Left lung (tissue), 10 donors: ENCODE results near the gene NEURL1. TPM values are rescaled to one million over a fixed set of nuclear protein-coding genes. Genes with fewer than 3 reads are reported as not detected.

Source experiments
- ATAC-seq: fragments of 200-7000 bp; cut with Tn5 transposase; one replicate; pipeline ENCODE4 v1.9.1; 2020; ENCODE audit warnings: moderate library complexity
- DNase-seq, 4 donors: peaks; one replicate each; pipeline ENCODE4 v3.0.0-alpha.2; 2013 to 2020
- H3K27ac ChIP-seq, 2 donors: fragments of 200-600 bp; sonication (generic) in 1 of 2; one replicate each; pipeline versions ENCODE4 v1.5.0 to v1.8.0; 2020 to 2021
- H3K27me3 ChIP-seq, 2 donors: fragments of 200-600 bp; sonication (generic) in 1 of 2; one replicate each; pipeline versions ENCODE4 v1.5.0 to v1.8.0; 2020 to 2021
- H3K36me3 ChIP-seq, 2 donors: fragments of 200-600 bp; sonication (generic) in 1 of 2; one replicate each; pipeline versions ENCODE4 v1.5.0 to v1.8.0; 2020 to 2021
- H3K4me1 ChIP-seq, 2 donors: fragments of 200-600 bp; one replicate each; pipeline ENCODE4 v1.8.0; 2021
- H3K4me3 ChIP-seq, 2 donors: fragments of 200-600 bp; sonication (generic) in 1 of 2; one replicate each; pipeline versions ENCODE4 v1.5.0 to v1.8.0; 2020 to 2021; ENCODE audit warnings: mild to moderate bottlenecking in 1 of 2
- H3K9me3 ChIP-seq, 2 donors: fragments of 200-600 bp; sonication (generic) in 1 of 2; one replicate each; pipeline versions ENCODE4 v1.5.0 to v1.8.0; 2020 to 2021
- CTCF ChIP-seq, 2 donors: fragments of 200-600 bp; sonication (generic) in 1 of 2; IDR thresholded peaks; one replicate each; pipeline versions ENCODE4 v1.5.0 to v1.8.0; 2021; ENCODE audit warnings: antibody characterized with exemption in 2 of 2
- intact Hi-C, 2 donors: fragments of 100-400 bp; cut with DNase I; formaldehyde crosslinking; loops; one replicate each; pipeline versions ENCODE4 v1.11.2 to v1.14.2; 2022
- polyA plus RNA-seq, 6 donors: library from polyadenylated mRNA; unstranded; fragments of 120-200 nt; gene quantifications; one replicate each; pipeline ENCODE4 v1.2.1, GENCODE V29; 2013; ENCODE audit not compliant: insufficient read length in 6 of 6
- total RNA-seq, 2 donors: library from RNA; stranded (reverse); fragmentation: NEBNext Ultra II Directional; extraction: Animal tissue kit (Norgen Biotek cat#: 25700); gene quantifications; one replicate each; pipeline ENCODE4 v1.2.1, GENCODE V29; 2021
- donor health status: DM: no; HTN: yes; CAD: no.
- donor health status: DM: no; HTN: no; CAD: no.

Gene NEURL1
- total and polyA plus RNA-seq, 8 donors: 0.76 to 2.1 (median 1.4) TPM

GRCh38 chr10:103583871-103584215, 90.3 kb downstream of the NEURL1 start:
- TF ChIP-seq CTCF (IDR thresholded peaks at IDR 0.05): no peak
- Histone ChIP-seq H3K4me1 (peaks cover 0 to 12% of the 10 kb centered on the region in 2 donors), H3K27ac (no peak overlapping the region), H3K9me3 (no peaks in the 10 kb centered on the region), H3K27me3 (peaks cover 0 to 42% of the 10 kb centered on the region in 2 donors), H3K36me3 (no peaks in the 10 kb centered on the region), H3K4me3 (peak overlapping the region in 1 of 2 donors; percentile 49)
- ATAC-seq (no peak), DNase-seq (no peak)
- intact Hi-C loops: no loop called here

GRCh38 chr10:103584216-103585010, 90.9 kb downstream of the NEURL1 start:
- H3K4me3 ChIP-seq: peak overlapping the region; percentile 19 to 49
- intact Hi-C loops: no loop called here
- H3K4me1 ChIP-seq: peaks cover 0 to 12% of the 10 kb centered on the region in 2 donors
- TF ChIP-seq CTCF (IDR thresholded peaks at IDR 0.05): no peak
- DNase-seq (peak in 2 of 4 donors; percentile 53 to 84), ATAC-seq (peak; percentile 52)
- H3K36me3 ChIP-seq: no peaks in the 10 kb centered on the region
- peaks cover 0 to 42% of the 10 kb centered on the region in 2 donors for H3K27me3 ChIP-seq
- no peaks in the 10 kb centered on the region for H3K9me3 ChIP-seq
- no peak overlapping the region for H3K27ac ChIP-seq

- peak overlapping the region; percentile 19 to 49 for H3K4me3 ChIP-seq
- DNase-seq (no peak), ATAC-seq (no peak)
- TF ChIP-seq CTCF (IDR thresholded peaks at IDR 0.05): no peak
- H3K4me1 ChIP-seq: peaks cover 0 to 12% of the 10 kb centered on the region in 2 donors
- H3K27me3 ChIP-seq: peaks cover 0 to 37% of the 10 kb centered on the region in 2 donors
- no peak overlapping the region for H3K27ac ChIP-seq
- H3K9me3 ChIP-seq: no peaks in the 10 kb centered on the region
- intact Hi-C loops: no loop called here
- no peaks in the 10 kb centered on the region for H3K36me3 ChIP-seq
These were observed 91.5 kb downstream of the NEURL1 start for GRCh38 chr10:103585011-103585405.

- Histone ChIP-seq H3K36me3 (no peaks in the 10 kb centered on the region), H3K9me3 (no peaks in the 10 kb centered on the region), H3K4me1 (peaks cover 0 to 12% of the 10 kb centered on the region in 2 donors), H3K27ac (no peak overlapping the region), H3K4me3 (no peak overlapping the region), H3K27me3 (peaks cover 0 to 30% of the 10 kb centered on the region in 2 donors)
- intact Hi-C loops: no loop called here
- ATAC-seq (no peak), DNase-seq (no peak)
- no peak for TF ChIP-seq CTCF (IDR thresholded peaks at IDR 0.05)
These were observed 93.6 kb downstream of the NEURL1 start for GRCh38 chr10:103587073-103587472.

GRCh38 chr10:103589074-103589630, 95.6 kb downstream of the NEURL1 start:
- no peak for DNase-seq
- intact Hi-C loops: no loop called here
- Histone ChIP-seq H3K9me3 (no peaks in the 10 kb centered on the region), H3K4me3 (no peak overlapping the region), H3K27ac (no peak overlapping the region), H3K4me1 (peaks cover 0 to 6% of the 10 kb centered on the region in 2 donors), H3K27me3 (peaks cover 0 to 14% of the 10 kb centered on the region in 2 donors), H3K36me3 (no peaks in the 10 kb centered on the region)
- no peak for ATAC-seq
- TF ChIP-seq CTCF (IDR thresholded peaks at IDR 0.05): no peak
